SJCRH30 (cell line): ENCODE results near the gene CEP85. TPM values are rescaled to one million over a fixed set of nuclear protein-coding genes. Genes with fewer than 3 reads are reported as not detected.
"Not testable (repeated sequence)": the region's sequence is repeated elsewhere in the genome, so short reads cannot be mapped to it uniquely, and the experiment has no call there.

Experiments
- DNase-seq, 2 experiments: peaks; one replicate each; pipeline ENCODE4 v3.0.0-alpha.2; 2015 to 2020
- H3K27ac ChIP-seq: fragments of 250-450 bp; sonication (Bioruptor Pico); 2 replicates; pipeline ENCODE4 v1.5.1; 2020; ENCODE audit warnings: mild to moderate bottlenecking, moderate library complexity
- H3K27me3 ChIP-seq: fragments of 250-450 bp; sonication (Bioruptor Pico); 2 replicates; pipeline ENCODE4 v1.5.1; 2020; ENCODE audit warnings: mild to moderate bottlenecking, moderate library complexity
- H3K36me3 ChIP-seq: fragments of 250-450 bp; sonication (Bioruptor Pico); 2 replicates; pipeline ENCODE4 v1.5.1; 2020; ENCODE audit warnings: mild to moderate bottlenecking, moderate library complexity
- H3K4me1 ChIP-seq: fragments of 250-450 bp; sonication (Bioruptor Pico); 2 replicates; pipeline ENCODE4 v1.5.1; 2020; ENCODE audit warnings: mild to moderate bottlenecking, moderate library complexity
- H3K4me3 ChIP-seq: fragments of 250-450 bp; sonication (Bioruptor Pico); 2 replicates; pipeline ENCODE4 v1.5.1; 2020; ENCODE audit warnings: mild to moderate bottlenecking, moderate library complexity
- H3K9me3 ChIP-seq: fragments of 250-450 bp; sonication (Bioruptor Pico); replicated peaks from 2 replicates; pipeline ENCODE4 v1.5.1; 2020; ENCODE audit warnings: mild to moderate bottlenecking, moderate library complexity
- total RNA-seq: library from RNA; depleted of rRNA; stranded (reverse); fragments of >200 nt; shearing (Covaris generic); gene quantifications from 2 replicates; pipeline ENCODE4 v1.2.3, GENCODE V29; 2014

CEP85 gene
- total RNA-seq, 1 experiment from 2014 or later = 39.1 TPM

DNA sequence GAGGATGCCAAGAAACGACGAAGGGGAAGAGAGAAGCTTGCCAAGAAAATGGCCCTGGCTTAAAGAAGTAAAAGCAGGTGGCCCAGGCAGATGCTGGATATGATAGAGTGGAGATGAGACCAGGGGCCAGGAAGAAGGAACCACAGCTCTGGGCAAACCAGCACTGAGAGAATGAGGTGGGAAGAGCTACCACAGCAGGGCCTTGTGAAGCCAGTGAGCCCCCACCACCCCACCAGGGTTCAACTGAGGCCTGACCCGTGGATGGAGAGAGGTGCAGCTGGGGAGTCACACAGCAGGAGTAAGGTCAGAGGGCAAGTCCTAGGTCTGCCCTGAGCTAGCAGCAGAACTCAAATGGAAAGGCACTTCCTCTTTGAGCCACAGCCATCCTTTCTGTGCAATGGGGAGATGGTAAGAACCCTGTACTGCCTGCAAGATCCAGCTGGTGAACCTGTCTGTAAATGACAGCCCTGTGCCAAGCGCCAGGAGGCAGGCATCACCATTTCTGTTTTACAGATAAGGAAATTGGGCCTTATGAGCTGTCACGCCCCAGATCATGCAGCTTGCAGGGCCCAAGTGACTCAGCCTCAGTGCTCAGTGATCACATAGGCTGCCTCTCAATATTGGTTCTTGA is 54.4 kb downstream of the CEP85 start:
- peaks cover 23% of the 10 kb centered on the region for H3K4me1 ChIP-seq
- no peak for DNase-seq
- no peaks in the 10 kb centered on the region for H3K9me3 ChIP-seq
- H3K27me3 ChIP-seq = no peaks in the 10 kb centered on the region
- no peak overlapping the region for H3K27ac ChIP-seq
- H3K4me3 ChIP-seq = no peak overlapping the region
- H3K36me3 ChIP-seq = no peaks in the 10 kb centered on the region

DNA sequence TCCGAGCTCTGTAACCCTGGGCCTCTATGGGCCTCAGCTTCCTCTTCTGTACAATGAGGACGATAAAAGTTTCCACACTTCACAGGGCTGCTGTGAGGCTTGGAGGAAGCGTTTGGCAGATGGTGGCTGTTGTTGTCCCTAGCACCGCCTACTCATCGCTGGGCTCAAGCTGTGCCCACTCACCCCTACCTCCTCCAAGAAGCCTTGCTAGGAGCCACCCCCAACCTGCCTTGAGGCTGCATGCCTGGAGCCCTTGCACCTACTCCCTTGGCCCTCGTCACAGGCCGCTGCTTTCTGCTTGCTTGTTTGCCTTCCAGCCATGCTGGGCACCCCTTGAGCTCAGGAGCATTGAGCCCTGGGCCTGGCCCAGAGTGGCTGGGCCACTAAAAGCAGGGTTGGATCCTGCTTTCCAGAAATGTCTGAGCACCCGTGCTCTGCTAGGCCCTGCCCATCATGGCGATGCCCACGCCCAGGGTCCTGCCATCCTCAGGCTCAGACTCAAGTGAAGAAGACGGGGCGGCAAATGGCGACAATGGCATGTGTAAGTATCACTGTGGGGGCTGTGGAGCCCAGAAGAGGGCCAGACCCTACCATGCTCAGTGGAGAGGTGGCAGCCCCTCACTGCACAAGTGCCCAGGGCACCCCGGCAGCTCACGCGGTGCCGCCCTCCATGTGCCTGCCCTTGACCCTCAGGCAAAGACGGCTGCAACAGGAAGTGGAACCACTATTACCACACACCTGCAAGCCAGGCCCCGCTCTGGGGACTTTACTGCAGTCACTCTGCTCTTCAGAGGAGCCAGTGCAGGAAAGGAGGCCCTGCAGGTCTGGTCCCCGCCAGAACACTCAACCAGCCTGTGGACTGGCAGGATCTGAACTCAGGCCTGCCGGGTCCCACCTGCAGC is 55.4 kb downstream of the CEP85 start:
- no peak overlapping the region for H3K27ac ChIP-seq
- H3K4me1 ChIP-seq = peaks cover 19% of the 10 kb centered on the region
- H3K9me3 ChIP-seq = no peaks in the 10 kb centered on the region
- DNase-seq = no peak
- no peaks in the 10 kb centered on the region for H3K27me3 ChIP-seq
- no peak overlapping the region for H3K4me3 ChIP-seq
- H3K36me3 ChIP-seq = no peaks in the 10 kb centered on the region

DNA sequence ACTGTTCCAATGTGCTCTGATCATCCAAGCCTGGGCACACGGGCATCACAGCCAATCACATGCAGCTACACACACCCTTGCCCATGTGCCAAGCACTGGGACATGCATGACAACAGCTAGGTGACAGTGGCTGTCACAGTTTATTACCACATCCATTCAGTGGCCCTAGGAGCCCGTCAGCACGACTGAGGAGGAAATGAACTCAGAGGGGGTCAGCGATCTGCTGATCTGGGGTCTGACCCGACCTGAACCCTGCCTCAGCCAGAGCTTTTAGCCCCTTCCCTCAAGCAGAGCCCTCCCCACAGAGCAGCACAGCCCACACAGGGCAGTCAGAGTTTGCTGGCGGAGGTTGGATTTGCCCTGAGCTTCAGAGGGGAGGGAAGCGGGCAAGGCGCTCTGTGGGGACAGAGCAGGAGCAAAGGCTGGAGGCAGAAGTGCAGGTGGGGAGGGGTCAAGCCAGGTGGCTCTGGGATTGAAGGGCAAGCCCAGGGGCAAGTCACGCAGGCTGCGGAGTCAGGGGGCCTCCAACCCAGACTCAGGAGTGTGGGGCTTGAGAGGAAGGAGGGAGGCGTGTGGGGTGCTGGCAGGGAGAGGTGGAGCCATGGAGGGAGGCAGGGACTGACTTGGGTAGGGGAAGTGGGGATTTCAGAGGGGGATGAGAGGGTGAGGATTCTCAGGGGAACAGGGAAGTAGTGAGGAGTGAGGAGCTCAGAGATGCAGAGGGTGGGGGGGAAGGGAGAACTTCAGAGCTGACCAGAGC is 56.3 kb downstream of the CEP85 start:
- H3K27ac ChIP-seq = no peak overlapping the region
- H3K9me3 ChIP-seq = no peaks in the 10 kb centered on the region

DNA sequence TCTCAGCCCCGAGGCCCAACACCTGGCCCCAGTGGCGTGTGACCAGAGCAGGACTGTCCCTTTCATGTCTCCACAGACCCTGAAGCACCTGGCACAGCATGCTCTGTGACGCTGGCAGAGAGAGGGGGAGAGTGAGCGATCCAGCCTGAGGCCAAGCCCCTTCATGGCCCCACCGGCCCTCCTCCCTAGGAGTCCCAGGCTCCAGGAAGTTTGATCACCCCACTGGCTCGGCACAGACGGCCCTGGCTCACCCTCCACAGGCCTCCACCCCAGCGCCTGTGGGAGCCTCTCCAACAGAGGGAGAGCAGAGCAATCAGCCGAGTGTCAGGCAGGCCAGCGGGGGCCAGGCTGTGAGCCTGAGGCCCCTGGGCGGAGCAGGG is 56.9 kb downstream of the CEP85 start:
- H3K27me3 ChIP-seq = no peaks in the 10 kb centered on the region
- no peaks in the 10 kb centered on the region for H3K9me3 ChIP-seq
- DNase-seq = no peak
- H3K36me3 ChIP-seq = no peaks in the 10 kb centered on the region
- H3K27ac ChIP-seq = no peak overlapping the region
- no peak overlapping the region for H3K4me3 ChIP-seq
- peaks cover 11% of the 10 kb centered on the region for H3K4me1 ChIP-seq

More for the DNA sequence above, 56.3 kb downstream of the CEP85 start:
- H3K27me3 ChIP-seq = no peaks in the 10 kb centered on the region
- H3K36me3 ChIP-seq = no peaks in the 10 kb centered on the region
- peaks cover 11% of the 10 kb centered on the region for H3K4me1 ChIP-seq
- H3K4me3 ChIP-seq = no peak overlapping the region
- DNase-seq = no peak

DNA sequence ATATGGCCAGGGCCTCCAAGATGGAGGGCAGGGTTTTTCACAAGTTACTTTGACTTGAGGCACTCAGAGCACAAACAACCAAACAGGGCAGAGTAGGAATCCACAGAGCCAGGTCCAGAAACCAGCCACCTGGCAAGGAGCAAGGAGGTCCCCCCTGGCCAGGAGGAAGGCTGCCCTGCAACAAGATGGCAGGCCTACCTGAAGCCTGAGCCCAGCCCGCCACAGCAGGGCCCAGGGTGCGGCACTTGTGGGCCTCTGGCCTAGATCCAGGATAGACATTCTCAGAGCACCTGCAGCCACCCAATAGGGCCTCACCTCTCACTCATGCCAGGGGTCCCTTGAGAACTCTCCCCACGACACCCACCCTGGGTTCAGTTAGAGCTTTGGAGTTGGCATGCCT is 57.4 kb downstream of the CEP85 start:
- no peak for DNase-seq
- Histone ChIP-seq H3K36me3 (no peaks in the 10 kb centered on the region), H3K4me3 (no peak overlapping the region), H3K27me3 (no peaks in the 10 kb centered on the region), H3K27ac (no peak overlapping the region), H3K9me3 (no peaks in the 10 kb centered on the region), H3K4me1 (peaks cover 11% of the 10 kb centered on the region)

DNA sequence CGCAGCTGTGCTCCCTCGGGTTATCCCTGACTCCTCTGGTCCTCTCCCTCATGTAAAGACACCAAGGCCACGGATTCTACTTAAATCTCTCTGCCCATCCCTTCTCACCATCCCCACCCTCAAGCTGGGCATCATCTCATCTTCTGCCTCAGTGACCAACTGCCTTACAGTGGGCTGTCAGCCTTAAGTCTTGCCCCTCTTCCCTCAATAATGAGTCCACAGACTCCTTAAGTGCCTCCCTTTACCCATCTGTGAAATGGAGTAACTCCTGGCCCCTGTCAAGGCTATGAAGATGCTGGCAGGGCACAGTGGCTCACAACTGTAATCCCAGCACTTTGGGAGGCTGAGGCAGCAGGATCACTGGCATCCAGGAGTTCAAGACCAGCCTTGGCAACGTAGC is 57.9 kb downstream of the CEP85 start:
- peaks cover 8% of the 10 kb centered on the region for H3K4me1 ChIP-seq
- no peak overlapping the region for H3K27ac ChIP-seq
- no peak for DNase-seq
- no peaks in the 10 kb centered on the region for H3K36me3 ChIP-seq
- no peak overlapping the region for H3K4me3 ChIP-seq
- H3K27me3 ChIP-seq = no peaks in the 10 kb centered on the region
- no peaks in the 10 kb centered on the region for H3K9me3 ChIP-seq

DNA sequence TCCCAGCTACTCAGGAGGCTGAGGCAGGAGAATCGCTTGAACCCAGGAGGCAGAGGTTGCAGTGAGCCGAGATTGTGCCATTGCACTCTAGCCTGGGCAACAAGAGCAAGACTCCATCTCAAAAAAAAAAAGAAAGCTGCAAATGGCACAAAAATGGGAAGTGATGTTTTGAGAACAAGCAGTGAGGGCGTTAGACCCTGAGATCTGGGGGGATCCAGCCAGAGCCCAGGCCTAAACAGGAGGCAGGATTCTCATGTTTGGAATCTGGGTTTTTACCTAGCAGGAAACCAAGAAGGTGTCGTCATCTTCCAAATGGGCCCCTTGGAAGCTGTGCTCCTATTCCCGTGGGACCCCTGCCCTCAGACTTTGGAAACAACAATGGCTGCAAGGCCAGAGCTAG is 58.7 kb downstream of the CEP85 start:
- H3K27ac ChIP-seq, H3K4me3 ChIP-seq, H3K4me1 ChIP-seq, H3K36me3 ChIP-seq, H3K27me3 ChIP-seq, DNase-seq, H3K9me3 ChIP-seq: not testable (repeated sequence)

DNA sequence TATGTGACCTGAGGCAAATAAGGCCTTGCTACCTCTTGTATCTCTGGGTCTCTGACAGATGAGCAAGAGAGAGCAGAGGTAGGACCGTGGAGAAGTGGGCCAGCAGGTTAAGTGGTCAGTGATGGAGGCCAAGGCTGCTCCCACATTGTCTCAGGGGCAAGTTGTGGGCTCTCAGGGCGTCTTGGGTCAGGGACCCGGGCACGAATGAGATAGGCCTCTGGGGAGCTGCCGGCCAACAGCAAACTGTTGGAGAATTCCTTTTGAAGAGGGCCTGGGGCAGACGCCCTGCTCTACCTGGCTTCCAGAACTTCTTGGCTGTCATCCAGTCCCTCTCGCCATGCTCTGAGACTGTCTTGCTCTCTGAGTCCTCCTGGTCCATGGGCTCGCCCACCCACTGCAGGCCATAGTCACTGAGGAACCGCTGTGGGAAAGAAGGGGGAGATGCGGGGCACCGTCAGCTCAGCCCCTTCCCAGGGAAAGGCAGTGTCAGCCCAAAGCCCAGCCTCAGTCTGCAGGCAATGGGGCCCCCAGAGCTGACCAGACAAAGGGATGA is 60.0 kb downstream of the CEP85 start:
- H3K9me3 ChIP-seq = no peaks in the 10 kb centered on the region
- DNase-seq = no peak
- H3K4me3 ChIP-seq = no peak overlapping the region
- no peaks in the 10 kb centered on the region for H3K27me3 ChIP-seq
- H3K36me3 ChIP-seq = no peaks in the 10 kb centered on the region
- peaks cover 15% of the 10 kb centered on the region for H3K4me1 ChIP-seq
- no peak overlapping the region for H3K27ac ChIP-seq

DNA sequence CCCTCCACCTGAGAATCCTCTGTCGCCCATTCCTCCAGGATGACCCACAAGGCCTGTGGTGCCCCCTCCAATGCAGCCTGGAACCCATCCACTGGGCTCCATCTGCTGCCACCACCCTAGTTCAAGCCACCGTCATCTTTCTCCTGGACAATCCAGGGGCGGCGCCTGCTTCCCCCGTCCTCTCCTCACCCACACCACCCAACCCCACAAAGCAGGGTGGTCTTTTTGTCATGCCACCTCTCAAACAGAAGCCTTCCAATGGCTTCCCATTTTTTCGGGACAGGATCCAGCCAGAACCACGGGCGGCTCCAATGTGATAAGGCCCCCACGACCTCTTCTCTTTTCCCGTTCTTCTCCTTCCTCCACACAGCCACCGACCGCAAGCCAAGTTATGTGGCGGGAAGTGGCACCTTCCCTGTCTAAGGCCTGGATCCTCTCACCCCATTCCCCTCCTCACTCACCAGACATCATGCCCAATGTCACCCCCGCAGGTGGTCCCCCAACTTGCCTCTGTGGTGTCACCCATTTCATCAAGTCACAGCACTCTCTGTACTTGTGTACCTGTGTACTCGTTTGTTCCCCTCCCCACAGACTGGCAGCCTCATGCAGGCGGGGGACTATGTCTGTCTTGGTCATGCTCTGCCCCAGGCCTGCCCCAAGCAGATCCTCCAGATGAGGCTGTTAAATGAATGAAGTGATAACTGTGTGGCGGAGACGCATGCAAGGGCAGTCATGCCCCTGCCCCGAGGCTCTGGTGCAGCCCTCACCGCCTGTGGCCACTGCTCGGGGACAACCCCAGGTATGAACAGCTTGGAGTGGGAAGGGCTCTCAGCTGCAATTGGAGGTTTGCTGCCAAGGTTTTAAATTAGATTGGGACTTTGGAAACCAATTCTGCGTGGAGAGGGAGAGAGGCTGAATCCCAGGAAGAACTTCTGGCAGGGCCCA is 61.5 kb downstream of the CEP85 start:
- no peaks in the 10 kb centered on the region for H3K9me3 ChIP-seq
- H3K27ac ChIP-seq = no peak overlapping the region
- H3K4me3 ChIP-seq = no peak overlapping the region
- no peaks in the 10 kb centered on the region for H3K36me3 ChIP-seq
- peaks cover 16% of the 10 kb centered on the region for H3K4me1 ChIP-seq
- H3K27me3 ChIP-seq = no peaks in the 10 kb centered on the region
- DNase-seq = no peak

DNA sequence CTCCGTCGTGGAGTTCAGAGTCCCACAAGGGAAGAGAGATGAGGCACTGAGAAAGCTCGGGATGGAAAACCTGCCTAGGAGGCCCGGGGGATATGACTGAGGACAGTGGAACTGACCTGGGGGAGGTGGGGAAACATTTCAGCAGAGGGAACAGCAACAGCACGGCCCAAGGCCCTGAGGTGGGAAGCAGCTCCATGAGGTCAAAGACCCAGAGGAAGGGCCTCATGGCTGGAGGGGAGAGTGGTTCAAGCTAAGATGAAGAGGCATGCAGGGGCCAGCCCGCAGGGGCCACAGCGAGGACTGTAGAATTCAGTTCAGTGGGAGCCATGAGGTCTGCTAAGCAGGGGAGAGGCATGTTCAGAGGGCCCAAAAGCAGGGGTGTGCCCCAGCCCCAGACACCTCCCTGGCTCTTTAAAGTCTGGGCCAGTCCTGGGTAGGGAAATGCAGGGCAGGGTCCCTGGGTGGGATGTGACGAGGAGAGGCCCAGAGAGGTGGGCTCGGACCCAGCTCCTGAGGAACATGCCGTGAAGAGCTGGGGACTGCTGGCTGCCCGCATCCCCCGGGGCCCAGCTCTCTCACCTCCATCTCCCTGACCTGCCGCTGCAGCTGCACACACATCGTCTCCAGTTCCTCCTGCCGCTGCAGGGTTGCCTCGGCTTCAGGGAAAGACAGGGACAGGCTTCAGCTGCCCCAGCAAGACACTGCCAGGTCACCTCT is 62.5 kb downstream of the CEP85 start:
- H3K36me3 ChIP-seq = no peaks in the 10 kb centered on the region

DNA sequence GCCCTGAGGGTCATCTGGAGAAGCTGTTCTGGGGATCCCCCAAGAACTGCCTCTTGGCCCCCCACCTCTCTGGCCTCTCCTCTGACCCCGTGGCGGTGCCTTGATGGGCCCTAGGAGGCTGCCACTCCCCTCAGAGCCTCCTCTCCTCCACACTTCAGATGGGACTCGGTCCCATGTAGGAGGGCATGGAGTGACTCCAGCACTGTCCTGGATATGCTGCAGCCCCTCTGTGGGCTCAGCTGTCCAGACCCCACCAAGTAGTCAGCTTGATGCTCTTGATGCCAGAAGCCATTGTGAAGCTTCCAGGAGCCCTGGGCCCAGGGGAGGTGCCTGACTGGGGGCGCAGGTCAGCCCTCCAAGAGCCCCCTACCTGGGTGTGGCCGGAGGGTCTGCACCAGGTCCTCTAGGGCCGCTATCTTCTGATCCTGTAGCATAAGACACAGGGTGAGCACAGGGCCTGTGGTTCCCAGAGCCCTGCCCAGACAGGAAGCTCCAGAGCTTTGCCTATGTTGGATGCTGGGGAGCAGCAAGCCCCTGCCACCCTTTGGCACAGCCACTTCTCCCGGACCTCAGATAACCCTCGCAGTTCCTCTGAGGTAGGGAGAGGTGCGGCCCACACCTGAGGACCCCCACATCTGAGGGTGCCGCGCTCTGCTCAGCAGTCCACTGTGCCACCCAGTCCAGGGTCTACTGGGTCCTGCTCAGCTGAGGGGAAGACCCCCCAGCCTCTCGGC is 63.2 kb downstream of the CEP85 start:
- no peak overlapping the region for H3K4me3 ChIP-seq
- H3K9me3 ChIP-seq = no peaks in the 10 kb centered on the region
- no peak for DNase-seq
- no peaks in the 10 kb centered on the region for H3K36me3 ChIP-seq
- no peaks in the 10 kb centered on the region for H3K27me3 ChIP-seq
- peaks cover 16% of the 10 kb centered on the region for H3K4me1 ChIP-seq
- H3K27ac ChIP-seq = no peak overlapping the region

More for the DNA sequence above, 62.5 kb downstream of the CEP85 start:
- Histone ChIP-seq H3K27me3 (no peaks in the 10 kb centered on the region), H3K27ac (no peak overlapping the region), H3K4me3 (no peak overlapping the region), H3K4me1 (peaks cover 16% of the 10 kb centered on the region), H3K9me3 (no peaks in the 10 kb centered on the region)
- no peak for DNase-seq

DNA sequence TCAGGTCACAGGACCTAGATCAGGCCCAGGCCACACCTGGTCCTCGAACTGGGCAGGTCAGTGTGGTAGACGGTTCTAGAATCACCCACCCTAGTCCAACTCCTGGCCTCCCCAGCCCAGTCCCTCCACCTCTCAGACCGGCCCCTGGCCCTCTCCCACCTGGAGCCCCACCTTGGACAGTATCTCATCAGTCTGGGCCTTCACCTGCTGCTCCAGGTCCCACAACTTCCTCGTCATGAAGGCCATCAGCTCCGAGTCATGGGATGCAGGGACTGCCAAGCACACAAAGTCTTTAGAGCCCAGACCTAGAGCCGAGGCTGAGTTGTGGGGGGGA is 63.8 kb downstream of the CEP85 start:
- no peaks in the 10 kb centered on the region for H3K9me3 ChIP-seq
- H3K36me3 ChIP-seq = no peaks in the 10 kb centered on the region
- peaks cover 21% of the 10 kb centered on the region for H3K4me1 ChIP-seq
- peak overlapping the region; percentile 23 for H3K27ac ChIP-seq
- H3K4me3 ChIP-seq = no peak overlapping the region
- DNase-seq = no peak
- no peaks in the 10 kb centered on the region for H3K27me3 ChIP-seq

DNA sequence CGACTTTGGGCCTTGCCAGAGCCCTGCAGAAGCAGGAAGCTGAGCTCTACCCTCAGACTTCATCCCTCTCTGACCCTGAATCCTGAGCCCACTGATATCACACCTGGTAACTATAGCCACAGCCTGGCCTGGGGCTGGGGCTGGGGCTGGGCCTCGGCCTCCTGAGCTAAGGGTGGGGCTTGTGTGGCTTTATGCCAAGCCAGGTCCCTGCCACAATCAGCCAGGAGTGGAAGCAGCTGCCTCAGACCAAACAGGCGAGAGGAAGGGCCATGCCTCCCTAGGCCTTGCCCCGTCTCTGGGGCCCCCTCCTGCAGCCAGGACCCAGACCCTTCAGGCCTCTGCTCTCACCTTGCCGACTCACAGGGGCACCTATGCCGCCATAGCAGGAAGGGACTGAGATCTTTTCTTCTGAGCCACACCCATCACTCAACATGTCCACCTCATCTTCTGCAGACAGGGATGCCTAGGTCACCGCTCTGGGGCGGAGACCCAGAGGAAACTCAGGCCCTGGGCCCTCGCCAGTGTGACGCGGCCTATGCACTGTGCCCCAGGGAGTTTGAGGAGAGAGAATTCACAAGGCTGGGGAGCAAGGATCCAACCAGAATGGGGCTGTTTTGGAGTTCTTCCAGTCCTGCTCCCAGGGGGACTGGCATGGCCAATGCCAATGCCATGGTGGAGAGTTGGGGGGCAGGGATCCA is 66.7 kb downstream of the CEP85 start:
- no peak for DNase-seq

More for the DNA sequence above, 66.7 kb downstream of the CEP85 start:
- Histone ChIP-seq H3K36me3 (no peaks in the 10 kb centered on the region), H3K4me3 (no peak overlapping the region), H3K27ac (no peak overlapping the region), H3K27me3 (no peaks in the 10 kb centered on the region), H3K4me1 (peaks cover 25% of the 10 kb centered on the region), H3K9me3 (no peaks in the 10 kb centered on the region)
